GM23338 (cell line): Measurements from ENCODE around the gene ARL4A. TPM values are rescaled to one million over a fixed set of nuclear protein-coding genes. Genes with fewer than 3 reads are reported as not detected.

Experiments
- ATAC-seq: fragments of 200-7000 bp; cut with Tn5 transposase; 3 replicates; pipeline ENCODE4 v1.9.1; 2020
- DNase-seq: peaks from one replicate; pipeline ENCODE4 v3.0.0-alpha.2; 2015; ENCODE audit warnings: low spot score
- H2AFZ ChIP-seq: fragments of 200-600 bp; sonication (generic); 2 replicates; pipeline ENCODE4 v1.8.0; 2016; ENCODE audit warnings: antibody characterized with exemption, mild to moderate bottlenecking, moderate library complexity
- H3F3A ChIP-seq: fragments of 200-600 bp; sonication (generic); replicated peaks from 2 replicates; pipeline ENCODE4 v1.8.0; 2017; ENCODE audit warnings: antibody characterized with exemption, mixed run types, low read depth
- H3K27ac ChIP-seq: fragments of 200-600 bp; sonication (generic); 2 replicates; pipeline ENCODE4 v1.6.1; 2016; ENCODE audit warnings: low read depth
- H3K27me3 ChIP-seq: fragments of 200-600 bp; sonication (generic); 2 replicates; pipeline ENCODE4 v1.8.0; 2016; ENCODE audit warnings: mild to moderate bottlenecking, mixed run types, moderate library complexity; ENCODE audit not compliant: insufficient read depth
- H3K36me3 ChIP-seq: fragments of 200-600 bp; sonication (generic); 2 replicates; pipeline ENCODE4 v1.8.0; 2016; ENCODE audit warnings: mild to moderate bottlenecking; ENCODE audit not compliant: insufficient read depth
- H3K4me1 ChIP-seq: fragments of 200-600 bp; sonication (generic); 2 replicates; pipeline ENCODE4 v1.8.0; 2016; ENCODE audit warnings: mild to moderate bottlenecking, moderate library complexity; ENCODE audit not compliant: insufficient read depth
- H3K4me2 ChIP-seq: fragments of 200-600 bp; sonication (generic); 2 replicates; pipeline ENCODE4 v1.7.1; 2017; ENCODE audit warnings: mixed run types
- H3K4me3 ChIP-seq: fragments of 200-600 bp; sonication (generic); 2 replicates; pipeline ENCODE4 v1.6.1; 2016; ENCODE audit warnings: mixed run types
- H3K79me2 ChIP-seq: fragments of 200-600 bp; sonication (generic); replicated peaks from 2 replicates; pipeline ENCODE4 v1.8.0; 2017; ENCODE audit warnings: mild to moderate bottlenecking; ENCODE audit not compliant: insufficient read depth
- H3K9me2 ChIP-seq: fragments of 200-600 bp; sonication (generic); 2 replicates; pipeline ENCODE4 v1.8.0; 2017; ENCODE audit not compliant: insufficient read depth
- H4K20me1 ChIP-seq: fragments of 200-600 bp; sonication (generic); replicated peaks from 2 replicates; pipeline ENCODE4 v1.8.0; 2017; ENCODE audit warnings: mild to moderate bottlenecking; ENCODE audit not compliant: insufficient read depth
- H3K27ac Mint-ChIP-seq: 2 replicates; pipeline ENCODE4 v1.8.0; 2020; ENCODE audit warnings: inconsistent platforms, mild to moderate bottlenecking, moderate library complexity, mixed read lengths
- H3K27me3 Mint-ChIP-seq: 3 replicates; pipeline ENCODE4 v1.8.0; 2022; ENCODE audit warnings: low read depth, mild to moderate bottlenecking, moderate library complexity, mixed read lengths, inconsistent platforms; ENCODE audit not compliant: insufficient read depth, poor library complexity
- H3K36me3 Mint-ChIP-seq: 3 replicates; pipeline ENCODE4 v1.8.0; 2021; ENCODE audit warnings: low read depth, mild to moderate bottlenecking, inconsistent platforms, moderate library complexity, mixed read lengths
- H3K4me1 Mint-ChIP-seq: 3 replicates; pipeline ENCODE4 v1.8.0; 2020; ENCODE audit warnings: mild to moderate bottlenecking, inconsistent platforms, mixed read lengths
- H3K4me3 Mint-ChIP-seq: 3 replicates; pipeline ENCODE4 v1.8.0; 2021; ENCODE audit warnings: moderate library complexity, mild to moderate bottlenecking, inconsistent platforms, mixed read lengths
- H3K9me3 Mint-ChIP-seq: 3 replicates; pipeline ENCODE4 v1.8.0; 2020; ENCODE audit warnings: moderate library complexity, mild to moderate bottlenecking, inconsistent platforms, mixed read lengths
- CREB1 ChIP-seq: fragments of 250-450 bp; sonication (Bioruptor Pico); IDR thresholded peaks from 2 replicates; pipeline ENCODE4 v1.5.0; 2020; ENCODE audit warnings: low read depth, mild to moderate bottlenecking, moderate library complexity
- CTCF ChIP-seq, 2 experiments: fragments of 200-600 bp in 1 of 2; sonication (generic) in 1 of 2; conservative IDR thresholded peaks; 2 replicates each; pipeline versions ENCODE4 v1.5.1 to v1.6.1; 2016 to 2017; ENCODE audit warnings: antibody characterized with exemption in 2 of 2, low read depth in 2 of 2, mild to moderate bottlenecking in 2 of 2, moderate library complexity in 1 of 2
- ETS1 ChIP-seq: IDR thresholded peaks from 2 replicates; pipeline ENCODE4 v1.6.1; 2016; ENCODE audit warnings: antibody characterized with exemption
- EZH2 ChIP-seq: fragments of 200-600 bp; sonication (generic); IDR thresholded peaks from one replicate; pipeline ENCODE4 v1.8.0; 2017; ENCODE audit warnings: antibody characterized with exemption, mild to moderate bottlenecking, low read depth; ENCODE audit not compliant: unreplicated experiment
- EZH2phosphoT487 ChIP-seq: fragments of 200-600 bp; sonication (generic); IDR thresholded peaks from one replicate; pipeline ENCODE4 v1.8.1; 2018; ENCODE audit warnings: antibody characterized with exemption; ENCODE audit not compliant: unreplicated experiment
- JUNB ChIP-seq: IDR thresholded peaks from one replicate; pipeline ENCODE4 v1.6.1; 2016; ENCODE audit warnings: antibody characterized with exemption; ENCODE audit not compliant: unreplicated experiment
- NANOG ChIP-seq: IDR thresholded peaks from 2 replicates; pipeline ENCODE4 v1.6.1; 2016; ENCODE audit warnings: antibody characterized with exemption, borderline replicate concordance
- POLR2AphosphoS5 ChIP-seq: IDR thresholded peaks from 2 replicates; pipeline ENCODE4 v1.6.1; 2016; ENCODE audit warnings: antibody characterized with exemption, low read depth
- REST ChIP-seq: IDR thresholded peaks from one replicate; pipeline ENCODE4 v1.6.1; 2018; ENCODE audit warnings: antibody characterized with exemption; ENCODE audit not compliant: unreplicated experiment
- STAT1 ChIP-seq: IDR thresholded peaks from one replicate; pipeline ENCODE4 v1.6.1; 2016; ENCODE audit warnings: antibody characterized with exemption; ENCODE audit not compliant: unreplicated experiment
- ZNF114 ChIP-seq: fragments of 250-450 bp; sonication (Bioruptor Pico); IDR thresholded peaks from 2 replicates; pipeline ENCODE4 v1.5.0; 2020; ENCODE audit warnings: mild to moderate bottlenecking, moderate library complexity
- ZNF331 ChIP-seq: fragments of 250-450 bp; sonication (Bioruptor Pico); IDR thresholded peaks from 2 replicates; pipeline ENCODE4 v1.5.0; 2020; ENCODE audit warnings: low read depth, mild to moderate bottlenecking, moderate library complexity
- polyA plus RNA-seq: library from polyadenylated mRNA; unstranded; fragments of >200 nt; fragmentation: Nextera tagmentation; extraction: Ambion mirVana; gene quantifications from 2 replicates; pipeline ENCODE4 v1.2.1, GENCODE V29; 2016
- total RNA-seq: library from RNA; depleted of rRNA; stranded (reverse); fragments of >200 nt; shearing (Covaris generic); gene quantifications from 2 replicates; pipeline ENCODE4 v1.2.3, GENCODE V29; 2014
- TF ChIP-seq, protein P1 (sequence below): fragments of 250-450 bp; sonication (Bioruptor Pico); IDR thresholded peaks from 2 replicates; pipeline ENCODE4 v1.5.0; 2020; ENCODE audit warnings: mild to moderate bottlenecking, moderate library complexity

Gene ARL4A
- total and polyA plus RNA-seq, 2 experiments from 2014 or later, result 48.9 to 82.5 TPM

DNA sequence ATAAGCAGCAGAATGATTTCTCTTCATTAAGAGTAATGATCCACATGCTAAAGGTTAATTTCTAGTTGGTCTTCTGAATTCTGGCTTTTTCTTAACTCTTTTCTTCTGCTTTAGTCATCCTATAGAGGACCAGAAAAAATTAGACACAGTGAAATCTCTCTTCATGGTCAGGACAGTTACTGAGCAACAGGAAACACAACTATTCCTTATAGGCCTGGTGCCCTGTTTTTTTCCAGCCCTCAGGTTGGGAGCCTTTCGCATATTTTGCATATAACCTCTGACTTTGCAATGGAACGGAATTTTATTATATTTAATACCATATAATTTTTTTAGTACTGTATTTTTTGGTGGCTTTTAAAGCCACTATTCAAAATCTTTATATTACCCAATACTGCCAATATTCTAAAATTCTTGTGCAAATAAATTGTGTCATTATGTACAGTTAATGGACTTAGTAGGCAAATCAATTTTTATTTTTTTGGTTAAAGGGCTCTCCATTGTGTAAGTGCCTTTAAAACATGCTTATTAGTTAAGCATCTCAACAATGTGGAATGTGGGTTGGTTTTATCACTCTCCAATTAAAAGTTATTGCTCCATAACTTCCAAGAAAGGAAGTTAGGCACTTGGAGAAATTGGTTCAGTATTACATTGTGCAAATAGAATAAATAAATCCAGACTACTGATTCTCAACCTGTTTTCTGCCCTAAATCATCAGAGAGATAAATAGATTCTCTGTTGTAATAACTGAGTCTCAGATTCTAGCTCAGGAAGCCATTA is 22.5 kb downstream of the ARL4A start:
- DNase-seq, result no peak
- no peak for TF ChIP-seq NANOG
- no peak for TF ChIP-seq CTCF (conservative IDR thresholded peaks at IDR 0.05; ENCODE audit: low read depth in 2 of 2)
- TF ChIP-seq STAT1, result no peak
- no peak for TF ChIP-seq EZH2
- no peak for TF ChIP-seq ZNF331
- no peak for TF ChIP-seq ETS1
- TF ChIP-seq CREB1 (CRISPR knock-in tag), result no peak
- TF ChIP-seq, protein P1, sequence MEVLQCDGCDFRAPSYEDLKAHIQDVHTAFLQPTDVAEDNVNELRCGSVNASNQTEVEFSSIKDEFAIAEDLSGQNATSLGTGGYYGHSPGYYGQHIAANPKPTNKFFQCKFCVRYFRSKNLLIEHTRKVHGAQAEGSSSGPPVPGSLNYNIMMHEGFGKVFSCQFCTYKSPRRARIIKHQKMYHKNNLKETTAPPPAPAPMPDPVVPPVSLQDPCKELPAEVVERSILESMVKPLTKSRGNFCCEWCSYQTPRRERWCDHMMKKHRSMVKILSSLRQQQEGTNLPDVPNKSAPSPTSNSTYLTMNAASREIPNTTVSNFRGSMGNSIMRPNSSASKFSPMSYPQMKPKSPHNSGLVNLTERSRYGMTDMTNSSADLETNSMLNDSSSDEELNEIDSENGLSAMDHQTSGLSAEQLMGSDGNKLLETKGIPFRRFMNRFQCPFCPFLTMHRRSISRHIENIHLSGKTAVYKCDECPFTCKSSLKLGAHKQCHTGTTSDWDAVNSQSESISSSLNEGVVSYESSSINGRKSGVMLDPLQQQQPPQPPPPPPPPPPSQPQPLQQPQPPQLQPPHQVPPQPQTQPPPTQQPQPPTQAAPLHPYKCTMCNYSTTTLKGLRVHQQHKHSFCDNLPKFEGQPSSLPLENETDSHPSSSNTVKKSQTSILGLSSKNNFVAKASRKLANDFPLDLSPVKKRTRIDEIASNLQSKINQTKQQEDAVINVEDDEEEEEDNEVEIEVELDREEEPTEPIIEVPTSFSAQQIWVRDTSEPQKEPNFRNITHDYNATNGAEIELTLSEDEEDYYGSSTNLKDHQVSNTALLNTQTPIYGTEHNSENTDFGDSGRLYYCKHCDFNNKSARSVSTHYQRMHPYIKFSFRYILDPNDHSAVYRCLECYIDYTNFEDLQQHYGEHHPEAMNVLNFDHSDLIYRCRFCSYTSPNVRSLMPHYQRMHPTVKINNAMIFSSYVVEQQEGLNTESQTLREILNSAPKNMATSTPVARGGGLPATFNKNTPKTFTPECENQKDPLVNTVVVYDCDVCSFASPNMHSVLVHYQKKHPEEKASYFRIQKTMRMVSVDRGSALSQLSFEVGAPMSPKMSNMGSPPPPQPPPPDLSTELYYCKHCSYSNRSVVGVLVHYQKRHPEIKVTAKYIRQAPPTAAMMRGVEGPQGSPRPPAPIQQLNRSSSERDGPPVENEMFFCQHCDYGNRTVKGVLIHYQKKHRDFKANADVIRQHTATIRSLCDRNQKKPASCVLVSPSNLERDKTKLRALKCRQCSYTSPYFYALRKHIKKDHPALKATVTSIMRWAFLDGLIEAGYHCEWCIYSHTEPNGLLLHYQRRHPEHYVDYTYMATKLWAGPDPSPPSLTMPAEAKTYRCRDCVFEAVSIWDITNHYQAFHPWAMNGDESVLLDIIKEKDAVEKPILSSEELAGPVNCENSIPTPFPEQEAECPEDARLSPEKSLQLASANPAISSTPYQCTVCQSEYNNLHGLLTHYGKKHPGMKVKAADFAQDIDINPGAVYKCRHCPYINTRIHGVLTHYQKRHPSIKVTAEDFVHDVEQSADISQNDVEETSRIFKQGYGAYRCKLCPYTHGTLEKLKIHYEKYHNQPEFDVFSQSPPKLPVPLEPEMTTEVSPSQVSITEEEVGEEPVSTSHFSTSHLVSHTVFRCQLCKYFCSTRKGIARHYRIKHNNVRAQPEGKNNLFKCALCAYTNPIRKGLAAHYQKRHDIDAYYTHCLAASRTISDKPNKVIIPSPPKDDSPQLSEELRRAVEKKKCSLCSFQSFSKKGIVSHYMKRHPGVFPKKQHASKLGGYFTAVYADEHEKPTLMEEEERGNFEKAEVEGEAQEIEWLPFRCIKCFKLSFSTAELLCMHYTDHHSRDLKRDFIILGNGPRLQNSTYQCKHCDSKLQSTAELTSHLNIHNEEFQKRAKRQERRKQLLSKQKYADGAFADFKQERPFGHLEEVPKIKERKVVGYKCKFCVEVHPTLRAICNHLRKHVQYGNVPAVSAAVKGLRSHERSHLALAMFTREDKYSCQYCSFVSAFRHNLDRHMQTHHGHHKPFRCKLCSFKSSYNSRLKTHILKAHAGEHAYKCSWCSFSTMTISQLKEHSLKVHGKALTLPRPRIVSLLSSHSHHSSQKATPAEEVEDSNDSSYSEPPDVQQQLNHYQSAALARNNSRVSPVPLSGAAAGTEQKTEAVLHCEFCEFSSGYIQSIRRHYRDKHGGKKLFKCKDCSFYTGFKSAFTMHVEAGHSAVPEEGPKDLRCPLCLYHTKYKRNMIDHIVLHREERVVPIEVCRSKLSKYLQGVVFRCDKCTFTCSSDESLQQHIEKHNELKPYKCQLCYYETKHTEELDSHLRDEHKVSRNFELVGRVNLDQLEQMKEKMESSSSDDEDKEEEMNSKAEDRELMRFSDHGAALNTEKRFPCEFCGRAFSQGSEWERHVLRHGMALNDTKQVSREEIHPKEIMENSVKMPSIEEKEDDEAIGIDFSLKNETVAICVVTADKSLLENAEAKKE, result no peak
- TF ChIP-seq REST, result no peak
- TF ChIP-seq POLR2AphosphoS5, result no peak
- TF ChIP-seq EZH2phosphoT487, result no peak
- no peak for TF ChIP-seq ZNF114
- no peak for TF ChIP-seq JUNB
- H3K36me3 Mint-ChIP-seq, result no peaks in the 10 kb centered on the region

More for the DNA sequence above, 22.5 kb downstream of the ARL4A start:
- H3K27ac ChIP-seq, result no peak overlapping the region
- Mint-ChIP-seq H3K27ac (no peak overlapping the region), H3K4me1 (peaks cover 29% of the 10 kb centered on the region), H3K4me3 (no peak overlapping the region), H3K9me3 (no peaks in the 10 kb centered on the region), H3K27me3 (no peaks in the 10 kb centered on the region)
- no peaks in the 10 kb centered on the region for H4K20me1 ChIP-seq
- no peak overlapping the region for H3K4me2 ChIP-seq
- H3F3A ChIP-seq, result no peaks in the 10 kb centered on the region
- H3K4me3 ChIP-seq, result no peak overlapping the region
- no peak overlapping the region for H2AFZ ChIP-seq
- H3K4me1 ChIP-seq, result peaks cover 30% of the 10 kb centered on the region
- no peaks in the 10 kb centered on the region for H3K9me2 ChIP-seq
- H3K79me2 ChIP-seq, result no peaks in the 10 kb centered on the region
- no peaks in the 10 kb centered on the region for H3K27me3 ChIP-seq
- no peak for ATAC-seq
- no peaks in the 10 kb centered on the region for H3K36me3 ChIP-seq
